ENCODE results near the gene COA5. TPM values are rescaled to one million over a fixed set of nuclear protein-coding genes. Genes with fewer than 3 reads are reported as not detected.

Gene COA5
- total RNA-seq, 4 donors from 2014 or later, result 14.3 to 31.3 (median 29.0) TPM

DNA sequence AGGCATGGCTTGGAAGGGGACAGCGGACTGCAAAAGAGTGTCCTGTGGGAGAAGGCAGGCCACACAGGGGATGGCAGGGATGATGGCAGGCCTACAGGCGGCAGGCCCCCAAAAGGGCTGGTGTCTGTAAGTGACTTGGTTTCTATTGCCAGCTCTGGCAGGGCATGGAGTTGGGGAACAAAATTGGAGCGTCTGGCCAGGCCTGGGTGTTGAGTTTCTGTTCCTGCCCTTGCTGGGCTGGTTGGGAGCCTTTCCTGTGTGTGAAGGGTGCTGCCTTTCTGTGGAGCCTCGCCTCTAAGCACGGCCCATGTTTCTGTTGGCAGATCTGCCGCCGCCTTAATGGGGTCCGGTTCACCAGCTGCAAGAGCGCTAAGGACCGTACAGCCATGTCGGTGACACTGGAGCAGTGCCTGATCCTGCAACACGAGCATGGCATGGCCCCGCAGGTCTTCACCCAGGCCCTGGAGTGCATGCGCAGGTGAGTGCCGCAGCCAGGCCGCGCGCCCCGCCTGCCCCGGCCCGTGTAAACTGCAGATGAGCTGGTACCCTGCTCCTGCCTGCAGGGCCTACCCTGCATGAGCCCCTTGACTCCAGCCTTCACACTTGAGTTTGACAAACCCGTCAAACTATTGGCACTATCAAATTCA, 31.5 kb downstream of the COA5 start:
- H3K4me3 ChIP-seq (ENCODE audit: low read depth, poor library complexity, severe bottlenecking), result no peak overlapping the region
- peak in 1 of 2 donors; percentile 79 for DNase-seq (ENCODE audit: low spot score in 2 of 2)
- intact Hi-C loops (cut with DNase I; ENCODE audit: low total_unique reads), result no loop called here
- TF ChIP-seq, protein P1, sequence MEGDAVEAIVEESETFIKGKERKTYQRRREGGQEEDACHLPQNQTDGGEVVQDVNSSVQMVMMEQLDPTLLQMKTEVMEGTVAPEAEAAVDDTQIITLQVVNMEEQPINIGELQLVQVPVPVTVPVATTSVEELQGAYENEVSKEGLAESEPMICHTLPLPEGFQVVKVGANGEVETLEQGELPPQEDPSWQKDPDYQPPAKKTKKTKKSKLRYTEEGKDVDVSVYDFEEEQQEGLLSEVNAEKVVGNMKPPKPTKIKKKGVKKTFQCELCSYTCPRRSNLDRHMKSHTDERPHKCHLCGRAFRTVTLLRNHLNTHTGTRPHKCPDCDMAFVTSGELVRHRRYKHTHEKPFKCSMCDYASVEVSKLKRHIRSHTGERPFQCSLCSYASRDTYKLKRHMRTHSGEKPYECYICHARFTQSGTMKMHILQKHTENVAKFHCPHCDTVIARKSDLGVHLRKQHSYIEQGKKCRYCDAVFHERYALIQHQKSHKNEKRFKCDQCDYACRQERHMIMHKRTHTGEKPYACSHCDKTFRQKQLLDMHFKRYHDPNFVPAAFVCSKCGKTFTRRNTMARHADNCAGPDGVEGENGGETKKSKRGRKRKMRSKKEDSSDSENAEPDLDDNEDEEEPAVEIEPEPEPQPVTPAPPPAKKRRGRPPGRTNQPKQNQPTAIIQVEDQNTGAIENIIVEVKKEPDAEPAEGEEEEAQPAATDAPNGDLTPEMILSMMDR (IDR thresholded peaks at IDR 0.05), result no peak
- WGBS, 2 donors, result 84 to 97% methylated on average over 12 to 21 of the region's 22 CpGs

DNA sequence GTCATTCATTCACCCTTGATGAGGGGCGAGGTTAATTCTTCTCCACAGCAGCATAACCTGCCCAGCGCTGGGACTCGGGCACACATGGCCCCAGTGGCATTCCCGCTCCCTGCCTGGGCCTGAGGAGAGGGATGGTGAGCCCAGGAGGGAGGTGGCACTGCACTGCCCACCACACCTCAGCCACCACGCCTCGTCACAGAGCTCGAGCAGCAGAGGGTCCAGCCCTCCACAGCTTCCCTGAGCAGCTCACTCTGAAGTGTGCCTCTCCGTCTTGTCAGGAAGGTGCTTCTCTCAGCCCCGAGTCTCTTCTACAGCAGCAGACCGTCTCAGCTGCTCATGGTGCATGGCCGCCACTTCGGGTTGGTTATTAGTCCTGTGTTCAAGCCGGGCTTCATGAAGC, 34.9 kb downstream of the COA5 start:
- 95 to 96% methylated on average over 13 of the region's 13 CpGs for WGBS, 2 donors
- intact Hi-C loops (cut with DNase I; ENCODE audit: low total_unique reads), result no loop called here

DNA sequence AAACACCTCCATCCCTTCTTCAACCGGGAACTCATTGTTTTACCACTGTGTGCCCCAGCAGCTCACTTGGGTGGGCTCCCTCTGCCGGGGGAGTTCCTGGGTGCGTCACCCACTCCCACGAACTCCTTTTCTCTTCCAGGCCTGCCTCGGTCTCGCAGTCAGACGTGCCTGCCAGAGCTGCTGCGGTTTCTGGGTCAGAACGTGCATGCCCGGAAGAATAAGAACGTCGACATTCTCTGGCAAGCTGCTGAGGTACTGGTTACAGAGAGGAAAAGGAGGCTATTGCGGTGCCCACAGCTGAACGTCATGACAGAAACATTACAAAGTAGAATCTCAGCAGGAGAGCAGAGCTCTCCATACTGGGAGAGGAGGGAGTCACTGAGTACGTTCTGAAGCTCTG, 35.6 kb downstream of the COA5 start:
- intact Hi-C loops (cut with DNase I; ENCODE audit: low total_unique reads), result no loop called here
- 86 to 88% methylated on average over 15 of the region's 15 CpGs for WGBS, 2 donors
- no peak for TF ChIP-seq POLR2A (IDR thresholded peaks at IDR 0.05)
- TF ChIP-seq, protein P1 (IDR thresholded peaks at IDR 0.05), result no peak
- DNase-seq (ENCODE audit: low spot score in 2 of 2), result peak in 1 of 2 donors; percentile 64
- no peak overlapping the region for H3K4me3 ChIP-seq (ENCODE audit: low read depth, poor library complexity, severe bottlenecking)

More for the DNA sequence above, 34.9 kb downstream of the COA5 start:
- no peak overlapping the region for H3K4me3 ChIP-seq (ENCODE audit: low read depth, poor library complexity, severe bottlenecking)
- TF ChIP-seq, protein P1 (IDR thresholded peaks at IDR 0.05), result no peak
- no peak for TF ChIP-seq POLR2A (IDR thresholded peaks at IDR 0.05)
- peak in 1 of 2 donors; percentile 73 for DNase-seq (ENCODE audit: low spot score in 2 of 2)

DNA sequence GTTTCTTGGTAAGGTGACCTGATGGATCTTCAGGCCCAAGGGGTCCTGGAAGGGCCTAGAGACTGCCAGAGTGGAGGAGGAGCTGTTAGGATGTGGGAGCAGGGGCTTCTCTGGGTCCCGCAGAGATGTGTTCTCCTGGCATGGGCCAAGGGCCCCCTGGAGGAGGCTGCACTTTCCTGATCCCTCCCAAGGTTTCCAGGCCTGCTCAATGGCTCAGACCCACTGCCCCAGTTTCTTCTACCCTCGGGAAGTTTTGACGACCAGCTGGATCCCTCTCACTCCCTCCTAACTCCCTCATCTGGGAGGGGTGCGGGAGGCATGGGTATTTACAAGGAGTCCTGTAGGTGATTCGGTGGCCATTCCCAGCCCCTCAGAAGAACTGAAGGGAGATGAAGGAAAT, 36.1 kb downstream of the COA5 start:
- intact Hi-C loops (cut with DNase I; ENCODE audit: low total_unique reads), result no loop called here
- 80 to 85% methylated on average over 5 of the region's 5 CpGs for WGBS, 2 donors
- H3K4me3 ChIP-seq (ENCODE audit: low read depth, poor library complexity, severe bottlenecking), result no peak overlapping the region
- peak in 1 of 2 donors; percentile 71 for DNase-seq (ENCODE audit: low spot score in 2 of 2)
- TF ChIP-seq, protein P1 (IDR thresholded peaks at IDR 0.05), result no peak
- no peak for TF ChIP-seq POLR2A (IDR thresholded peaks at IDR 0.05)

DNA sequence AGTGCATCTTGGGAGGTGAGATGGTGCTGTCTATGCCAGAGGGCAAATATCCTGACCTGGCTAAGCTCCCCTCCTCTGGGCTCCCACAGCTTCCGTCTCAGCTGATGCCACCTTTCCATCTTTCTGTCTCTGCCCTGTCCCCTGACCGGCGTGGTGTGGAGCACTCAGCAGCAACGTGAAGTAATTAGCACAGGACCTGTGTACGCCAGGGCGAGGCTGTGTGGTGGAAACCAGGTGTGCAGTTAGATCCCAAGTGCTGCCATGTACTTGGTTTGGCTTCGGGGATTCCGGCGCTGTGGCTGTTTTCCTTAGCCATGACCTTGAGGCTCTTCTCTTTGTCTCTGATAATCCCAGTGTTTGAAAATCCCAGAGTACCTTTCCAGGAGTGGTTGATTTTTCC, 36.5 kb downstream of the COA5 start:
- peak in 1 of 2 donors; percentile 63 for DNase-seq (ENCODE audit: low spot score in 2 of 2)
- no peak overlapping the region for H3K4me3 ChIP-seq (ENCODE audit: low read depth, poor library complexity, severe bottlenecking)
- TF ChIP-seq, protein P1 (IDR thresholded peaks at IDR 0.05), result no peak
- 90 to 96% methylated on average over 9 of the region's 9 CpGs for WGBS, 2 donors
- intact Hi-C loops (cut with DNase I; ENCODE audit: low total_unique reads), result no loop called here
